Smooth muscle cell of trachea (primary cell): ENCODE results near the gene ZNF559. TPM values are rescaled to one million over a fixed set of nuclear protein-coding genes. Genes with fewer than 3 reads are reported as not detected.

ENCODE experiments used
- total RNA-seq: library from RNA; depleted of rRNA; stranded (reverse); fragments of >200 nt; gene quantifications from 2 replicates; pipeline ENCODE4 v1.2.1, GENCODE V29; 2014

Gene ZNF559
- 15.2 and 19.3 TPM in 2 replicates for total RNA-seq

DNA sequence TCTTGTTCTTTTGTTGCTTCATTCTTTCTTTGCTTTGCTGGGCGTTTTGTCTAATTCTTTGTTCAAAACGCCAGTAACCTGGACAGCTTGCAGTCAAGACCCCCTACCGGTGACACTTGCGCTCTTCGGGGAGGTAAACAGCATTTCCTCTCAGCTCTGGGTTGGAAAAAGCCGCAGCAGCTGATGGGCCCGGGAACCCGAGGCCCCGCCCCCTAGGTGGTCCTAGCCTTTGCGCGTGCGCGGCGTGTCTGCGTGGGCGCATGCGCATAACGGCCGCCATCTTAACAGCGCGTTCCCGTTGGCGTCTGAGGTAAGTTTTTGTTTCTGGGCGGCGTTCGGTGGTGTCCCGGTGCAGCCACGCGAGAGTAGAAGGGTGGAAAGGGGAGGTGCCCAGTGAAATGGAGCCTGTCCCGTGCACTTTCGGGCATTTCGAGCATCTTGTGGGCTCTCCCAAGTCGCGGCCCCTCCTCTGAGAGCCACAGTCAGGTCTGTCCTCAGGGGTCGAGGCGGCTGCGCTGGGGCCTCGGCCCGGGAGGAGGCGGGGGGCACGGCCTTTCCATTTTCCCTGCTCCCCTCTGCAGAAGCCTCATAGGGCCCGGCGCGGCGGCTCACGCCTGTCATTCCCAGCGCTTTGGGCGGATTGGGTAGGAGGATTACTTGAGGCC is at the start of gene ZNF559:
Gene ZNF559, plus strand, starts transcription at position 261 of the 665 bp plus-strand sequence. CDS start 14,371 bp downstream, outside the sequence.

DNA sequence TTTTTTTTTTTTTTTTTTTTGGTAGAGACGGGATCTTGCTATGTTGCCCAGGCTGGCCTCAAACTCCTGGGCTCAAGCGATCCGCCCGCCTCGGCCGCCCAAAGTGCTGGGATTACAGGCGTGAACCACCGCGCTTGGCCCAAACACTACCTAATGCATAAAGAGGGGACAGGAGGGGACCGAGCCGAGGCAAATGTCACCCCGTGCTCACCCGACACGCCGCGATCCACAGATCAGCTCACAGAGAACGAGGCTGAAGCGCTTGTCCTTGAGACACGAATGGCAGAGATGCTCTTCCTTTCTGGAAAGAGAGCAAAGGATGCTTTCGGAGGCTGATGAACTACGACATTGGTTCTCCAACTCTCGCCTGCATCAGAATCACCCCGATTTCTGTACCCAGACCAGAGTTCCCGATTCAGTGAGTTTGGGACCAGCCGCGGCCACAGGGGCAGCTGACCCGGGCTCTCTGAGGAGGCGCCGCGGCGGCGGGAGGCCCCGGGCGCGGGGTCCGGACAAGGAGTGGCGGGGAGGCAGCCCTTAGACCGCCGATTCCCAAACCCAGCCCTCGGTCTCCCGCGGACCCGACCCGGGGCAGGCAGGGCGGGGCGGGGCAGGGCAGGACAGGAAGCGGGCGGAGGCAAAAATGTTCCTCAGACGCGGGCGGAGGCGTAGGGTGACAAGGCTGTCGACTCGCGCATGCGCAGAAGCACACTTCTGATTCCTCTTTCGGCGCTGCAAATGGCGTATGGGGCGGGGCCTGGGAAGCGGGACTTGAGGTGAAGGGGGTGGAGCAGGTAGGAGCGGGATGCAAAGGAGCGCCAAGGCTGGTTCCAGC is 14.6 kb upstream of the ZNF559 start, which contains the start of gene ZNF699:
Gene ZNF699, minus strand, starts transcription at position 700 of the 835 bp plus-strand sequence. CDS start 4,719 bp downstream, outside the sequence.

DNA sequence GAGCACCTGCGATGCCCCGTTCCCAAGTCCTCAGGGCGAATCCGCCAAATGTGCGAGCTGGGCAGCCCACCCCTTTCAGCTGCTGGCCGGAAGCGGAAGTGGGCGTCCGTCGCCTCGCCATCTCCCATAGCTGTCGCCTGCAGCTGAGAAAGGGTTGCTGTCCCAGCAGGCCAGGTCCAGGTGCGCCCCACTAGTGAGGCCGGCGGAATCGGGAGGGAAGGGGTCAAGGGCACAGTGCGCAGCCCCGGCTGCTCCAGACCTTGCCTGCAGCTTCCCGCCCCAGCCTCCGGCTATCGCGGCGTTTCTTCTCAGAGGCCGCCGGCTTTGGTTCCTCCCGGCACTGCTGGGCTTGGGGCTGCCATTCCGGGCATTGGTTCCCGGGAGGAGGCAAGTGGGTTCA is 38.9 kb downstream of the ZNF559 start, which contains the start of gene ZNF177:
Gene ZNF177, plus strand, starts transcription at position 109 of the 400 bp plus-strand sequence. CDS start 15,299 bp downstream, outside the sequence.

Other genes starting within 250 kb of the ZNF559 start
- gene OR1M1, start 237.1 kb upstream of the ZNF559 start, total RNA-seq: under 0.01 TPM in 1 of 2 replicates, not detected in the other
- not detected in 2 replicates for gene OR7G2, start 216.7 kb upstream of the ZNF559 start, total RNA-seq
- gene OR7G1, start 208.4 kb upstream of the ZNF559 start, total RNA-seq: not detected in 2 replicates
- not detected in 2 replicates for gene OR7G3, start 197.2 kb upstream of the ZNF559 start, total RNA-seq
- gene ZNF317, start 183.8 kb upstream of the ZNF559 start, total RNA-seq: 13.5 and 22.2 TPM in 2 replicates
- 0.33 TPM in 1 of 2 replicates, not detected in the other for gene OR7D2, start 145.2 kb upstream of the ZNF559 start, total RNA-seq
- gene OR7D4, start 104.6 kb upstream of the ZNF559 start, total RNA-seq: not detected in 2 replicates
- gene OR7E24, start 73.2 kb upstream of the ZNF559 start, total RNA-seq: not detected in 2 replicates
- gene ZNF699, start 14.3 kb upstream of the ZNF559 start, total RNA-seq: 10.4 and 12.4 TPM in 2 replicates
- 1.3 and 1.9 TPM in 2 replicates for gene ZNF177, start 38.8 kb downstream of the ZNF559 start, total RNA-seq
- gene ZNF266, start 111.4 kb downstream of the ZNF559 start, total RNA-seq: 10.8 and 17.5 TPM in 2 replicates
- gene ZNF560, start 174.4 kb downstream of the ZNF559 start, total RNA-seq: 1.0 and 2.2 TPM in 2 replicates
- 27.2 and 32.7 TPM in 2 replicates for gene ZNF426, start 214.5 kb downstream of the ZNF559 start, total RNA-seq